ENCODE data around the gene AQP1.

DNA sequence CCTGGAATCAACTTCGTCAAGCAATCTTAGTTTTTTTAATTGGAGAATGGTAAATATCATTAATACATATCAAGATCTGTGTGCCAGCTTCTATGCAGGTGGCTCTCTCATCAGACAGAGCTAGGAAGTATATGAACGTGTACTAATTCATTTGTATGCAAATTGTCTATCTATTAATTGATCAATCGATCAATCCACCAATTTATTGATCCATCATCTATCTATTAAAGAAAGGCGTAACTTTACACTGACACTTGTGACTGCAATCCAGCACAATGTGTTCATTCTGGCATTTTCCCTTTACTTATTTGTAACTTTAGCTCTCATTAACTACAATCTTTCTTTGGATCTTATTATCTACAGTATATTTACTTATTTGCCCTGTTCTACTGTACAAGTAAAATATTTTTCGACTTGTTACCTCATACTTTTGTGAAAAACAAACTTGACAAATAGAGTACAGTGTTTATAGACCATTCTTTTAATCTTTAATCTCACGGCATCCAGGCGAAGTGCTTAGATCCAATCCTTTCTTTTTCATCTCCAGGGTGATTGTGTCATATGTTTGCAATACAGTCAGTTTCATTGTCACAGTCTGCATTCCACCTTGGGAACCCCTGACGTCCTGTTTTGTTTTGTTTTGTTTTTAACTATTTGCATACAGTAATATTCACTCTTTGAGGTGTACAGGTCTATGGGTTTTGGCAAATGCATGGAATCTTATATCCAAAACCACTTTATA is 30.1 kb downstream of the AQP1 start:
- TF ChIP-seq, protein P1, sequence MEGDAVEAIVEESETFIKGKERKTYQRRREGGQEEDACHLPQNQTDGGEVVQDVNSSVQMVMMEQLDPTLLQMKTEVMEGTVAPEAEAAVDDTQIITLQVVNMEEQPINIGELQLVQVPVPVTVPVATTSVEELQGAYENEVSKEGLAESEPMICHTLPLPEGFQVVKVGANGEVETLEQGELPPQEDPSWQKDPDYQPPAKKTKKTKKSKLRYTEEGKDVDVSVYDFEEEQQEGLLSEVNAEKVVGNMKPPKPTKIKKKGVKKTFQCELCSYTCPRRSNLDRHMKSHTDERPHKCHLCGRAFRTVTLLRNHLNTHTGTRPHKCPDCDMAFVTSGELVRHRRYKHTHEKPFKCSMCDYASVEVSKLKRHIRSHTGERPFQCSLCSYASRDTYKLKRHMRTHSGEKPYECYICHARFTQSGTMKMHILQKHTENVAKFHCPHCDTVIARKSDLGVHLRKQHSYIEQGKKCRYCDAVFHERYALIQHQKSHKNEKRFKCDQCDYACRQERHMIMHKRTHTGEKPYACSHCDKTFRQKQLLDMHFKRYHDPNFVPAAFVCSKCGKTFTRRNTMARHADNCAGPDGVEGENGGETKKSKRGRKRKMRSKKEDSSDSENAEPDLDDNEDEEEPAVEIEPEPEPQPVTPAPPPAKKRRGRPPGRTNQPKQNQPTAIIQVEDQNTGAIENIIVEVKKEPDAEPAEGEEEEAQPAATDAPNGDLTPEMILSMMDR (IDR thresholded peaks at IDR 0.05 in 4 of 5, conservative IDR thresholded peaks at IDR 0.05 in 1 of 5), result no peak
- no peak for TF ChIP-seq POLR2A (IDR thresholded peaks at IDR 0.05)

All from gastrocnemius medialis (tissue), 4 donors.